Mucosa of descending colon (tissue), 3 donors: Measurements from ENCODE around the gene EFCAB8. TPM values are rescaled to one million over a fixed set of nuclear protein-coding genes. Genes with fewer than 3 reads are reported as not detected.

Experiments used
- ATAC-seq: fragments of 200-7000 bp; cut with Tn5 transposase; one replicate; pipeline ENCODE4 v1.9.1; 2020; ENCODE audit warnings: mild to moderate bottlenecking, moderate library complexity
- DNase-seq, 3 donors: peaks; one replicate each; pipeline ENCODE4 v3.0.0-alpha.2; 2020
- H3K36me3 ChIP-seq: fragments of 200-600 bp; one replicate; pipeline ENCODE4 v1.8.0; 2021; ENCODE audit warnings: low read depth, mild to moderate bottlenecking
- H3K4me1 ChIP-seq: fragments of 200-600 bp; one replicate; pipeline ENCODE4 v1.8.0; 2021; ENCODE audit warnings: low read depth, mild to moderate bottlenecking
- H3K4me3 ChIP-seq: fragments of 200-600 bp; one replicate; pipeline ENCODE4 v1.8.0; 2021; ENCODE audit warnings: mild to moderate bottlenecking
- H3K9me3 ChIP-seq: fragments of 200-600 bp; one replicate; pipeline ENCODE4 v1.8.0; 2021; ENCODE audit warnings: mild to moderate bottlenecking
- CTCF ChIP-seq: fragments of 200-600 bp; IDR thresholded peaks from one replicate; pipeline ENCODE4 v1.8.0; 2022; ENCODE audit warnings: antibody characterized with exemption, mild to moderate bottlenecking
- intact Hi-C, 2 donors: fragments of 100-400 bp; cut with DNase I in 1 of 2; cut with micrococcal nuclease in 1 of 2; formaldehyde crosslinking; loops; one replicate each; pipeline versions ENCODE4 v1.11.0 to v1.11.1; 2022; cut with DNase I, micrococcal nuclease
- total RNA-seq, 3 donors: library from RNA; stranded (reverse); fragmentation: NEBNext Ultra II Directional in 2 of 3; extraction: Animal tissue kit (Norgen Biotek cat#: 25700) in 2 of 3; gene quantifications; one replicate each; pipeline versions ENCODE4 v1.2.1 to v1.2.4, GENCODE V29; 2021 to 2023
- donor health status: DM: no; HTN: no; CAD: no; lungs with moderate emphysema.
- donor health status: DM: no; HTN: no; CAD: no.
- donor health status: DM: no; HTN: yes; CAD: no.

Gene EFCAB8
- total RNA-seq, 3 donors from 2014 or later: 0.17 to 0.66 TPM; not detected in 1

GRCh38 chr20:32991383-32991782 is 132.7 kb downstream of the EFCAB8 start:
- H3K4me1 ChIP-seq: no peaks in the 10 kb centered on the region
- ATAC-seq (no peak), DNase-seq (no peak)
- no peak overlapping the region for H3K4me3 ChIP-seq
- no peaks in the 10 kb centered on the region for H3K36me3 ChIP-seq
- no peaks in the 10 kb centered on the region for H3K9me3 ChIP-seq
- no peak for TF ChIP-seq CTCF
- intact Hi-C loops: no loop called here

- Histone ChIP-seq H3K9me3 (no peaks in the 10 kb centered on the region), H3K4me3 (no peak overlapping the region), H3K36me3 (no peaks in the 10 kb centered on the region), H3K4me1 (no peaks in the 10 kb centered on the region)
- ATAC-seq (no peak), DNase-seq (no peak)
- intact Hi-C loops: no loop called here
- TF ChIP-seq CTCF: no peak
These were observed 133.3 kb downstream of the EFCAB8 start for GRCh38 chr20:32991792-32992641.

- no peak for TF ChIP-seq CTCF
These were observed 134.8 kb downstream of the EFCAB8 start for GRCh38 chr20:32993496-32994050.

GRCh38 chr20:32995802-32996201 is 137.1 kb downstream of the EFCAB8 start:
- Histone ChIP-seq H3K4me3 (no peak overlapping the region), H3K9me3 (no peaks in the 10 kb centered on the region), H3K4me1 (no peaks in the 10 kb centered on the region), H3K36me3 (no peaks in the 10 kb centered on the region)
- no peak for TF ChIP-seq CTCF
- ATAC-seq: no peak
- intact Hi-C loops: no loop called here
- DNase-seq: no peak

More at GRCh38 chr20:32993496-32994050, 134.8 kb downstream of the EFCAB8 start:
- H3K4me1 ChIP-seq: no peaks in the 10 kb centered on the region
- no peak overlapping the region for H3K4me3 ChIP-seq
- DNase-seq (no peak), ATAC-seq (no peak)
- intact Hi-C loops: no loop called here
- H3K36me3 ChIP-seq: no peaks in the 10 kb centered on the region
- no peaks in the 10 kb centered on the region for H3K9me3 ChIP-seq

- no peaks in the 10 kb centered on the region for H3K9me3 ChIP-seq
- ATAC-seq (no peak), DNase-seq (no peak)
- intact Hi-C loops: no loop called here
- no peaks in the 10 kb centered on the region for H3K4me1 ChIP-seq
- H3K36me3 ChIP-seq: no peaks in the 10 kb centered on the region
- no peak for TF ChIP-seq CTCF
- H3K4me3 ChIP-seq: no peak overlapping the region
These were observed 138.7 kb downstream of the EFCAB8 start for GRCh38 chr20:32997431-32997830.
